Heart left ventricle (tissue), 13 donors: Measurements from ENCODE around the gene MTRFR.

ENCODE experiments used
- POLR2A ChIP-seq, 2 donors: fragments of 450-650 bp; IDR thresholded peaks; one replicate each; pipeline ENCODE4 v1.6.1; 2017; ENCODE audit warnings: antibody characterized with exemption in 2 of 2, mild to moderate bottlenecking in 2 of 2, moderate library complexity in 2 of 2
- TF ChIP-seq, protein P1 (sequence below), 12 donors: fragments of 200-600 bp; sonication (generic) in 4 of 12; IDR thresholded peaks; one replicate each; pipeline versions ENCODE4 v1.5.0 to v1.8.0; 2018 to 2022; ENCODE audit warnings: antibody characterized with exemption in 12 of 12, mild to moderate bottlenecking in 5 of 12
- donor health status: ischemic (EF 13 %, LVEDD 7.1; RV severe dilation, severe dysfunction).
- donor health status: DM: no; HTN: yes; CAD: no.
- donor health status: DM: no; HTN: no; CAD: no.
- donor health status: ischemic (EF 25% LVEDD 6.9; RV normal size, moderate dysfunction).
- donor health status: ischemic (EF 25% LVEDD 5.7; RV mildly dilated, moderate dysfunction).
- donor health status: ischemic (EF 35%, LVEDD 5.7; RV mildly dilated, moderate dysfunction).
- donor health status: nonischemic (EF 11% LVEDD 7.7; RV severe dilation, severe dysfunction).
- donor health status: DM: yes; HTN: yes; CAD: no.
- donor health status: PGD.
- donor health status: ischemic (EF 29% LVEDD 5.4; RV normal size, mild dysfunction).
- donor health status: nonischemic (EF 23%, LVEDD 6.1; RV moderate dilation, normal function).

DNA sequence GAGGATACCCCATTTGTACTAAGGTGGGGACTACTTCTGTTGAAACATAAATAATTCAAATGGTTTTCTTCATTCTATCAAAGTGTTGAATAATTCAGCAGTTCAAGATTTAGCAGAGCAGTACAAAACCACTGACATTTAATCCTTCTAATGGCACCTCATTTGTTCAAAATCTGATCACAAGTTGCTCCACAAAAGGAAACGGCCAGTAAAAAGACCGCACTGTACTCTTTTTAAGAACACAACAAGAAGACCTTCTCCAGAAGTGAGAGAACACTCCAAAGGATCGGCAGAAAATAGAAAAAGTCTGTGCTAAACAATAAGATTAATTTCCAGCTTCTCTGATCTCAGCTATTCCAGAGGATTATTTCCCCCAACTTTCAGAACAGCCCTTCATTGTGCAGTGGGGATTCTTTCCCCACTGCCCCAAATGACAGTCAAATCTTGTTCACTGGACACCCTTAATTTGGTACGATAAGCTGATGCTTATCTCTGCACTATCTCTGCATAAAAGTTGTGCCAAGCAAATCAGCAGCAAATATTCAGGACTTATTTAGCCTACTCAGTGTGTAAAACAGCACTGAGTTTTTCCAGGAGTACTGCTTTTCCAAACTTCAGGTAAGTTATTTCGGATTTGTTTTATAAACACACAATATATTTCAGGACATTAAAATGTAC, 5.5 kb upstream of the MTRFR start:
- TF ChIP-seq, protein P1, sequence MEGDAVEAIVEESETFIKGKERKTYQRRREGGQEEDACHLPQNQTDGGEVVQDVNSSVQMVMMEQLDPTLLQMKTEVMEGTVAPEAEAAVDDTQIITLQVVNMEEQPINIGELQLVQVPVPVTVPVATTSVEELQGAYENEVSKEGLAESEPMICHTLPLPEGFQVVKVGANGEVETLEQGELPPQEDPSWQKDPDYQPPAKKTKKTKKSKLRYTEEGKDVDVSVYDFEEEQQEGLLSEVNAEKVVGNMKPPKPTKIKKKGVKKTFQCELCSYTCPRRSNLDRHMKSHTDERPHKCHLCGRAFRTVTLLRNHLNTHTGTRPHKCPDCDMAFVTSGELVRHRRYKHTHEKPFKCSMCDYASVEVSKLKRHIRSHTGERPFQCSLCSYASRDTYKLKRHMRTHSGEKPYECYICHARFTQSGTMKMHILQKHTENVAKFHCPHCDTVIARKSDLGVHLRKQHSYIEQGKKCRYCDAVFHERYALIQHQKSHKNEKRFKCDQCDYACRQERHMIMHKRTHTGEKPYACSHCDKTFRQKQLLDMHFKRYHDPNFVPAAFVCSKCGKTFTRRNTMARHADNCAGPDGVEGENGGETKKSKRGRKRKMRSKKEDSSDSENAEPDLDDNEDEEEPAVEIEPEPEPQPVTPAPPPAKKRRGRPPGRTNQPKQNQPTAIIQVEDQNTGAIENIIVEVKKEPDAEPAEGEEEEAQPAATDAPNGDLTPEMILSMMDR (IDR thresholded peaks at IDR 0.05), result no peak
- no peak for TF ChIP-seq POLR2A (IDR thresholded peaks at IDR 0.05)
